HCEC 1CT (cell line): ENCODE results near the gene TMEM30A.

Source experiments
- DNase-seq: peaks from one replicate; pipeline ENCODE4 v3.0.0-alpha.2; 2017

Gene TMEM30A

DNA sequence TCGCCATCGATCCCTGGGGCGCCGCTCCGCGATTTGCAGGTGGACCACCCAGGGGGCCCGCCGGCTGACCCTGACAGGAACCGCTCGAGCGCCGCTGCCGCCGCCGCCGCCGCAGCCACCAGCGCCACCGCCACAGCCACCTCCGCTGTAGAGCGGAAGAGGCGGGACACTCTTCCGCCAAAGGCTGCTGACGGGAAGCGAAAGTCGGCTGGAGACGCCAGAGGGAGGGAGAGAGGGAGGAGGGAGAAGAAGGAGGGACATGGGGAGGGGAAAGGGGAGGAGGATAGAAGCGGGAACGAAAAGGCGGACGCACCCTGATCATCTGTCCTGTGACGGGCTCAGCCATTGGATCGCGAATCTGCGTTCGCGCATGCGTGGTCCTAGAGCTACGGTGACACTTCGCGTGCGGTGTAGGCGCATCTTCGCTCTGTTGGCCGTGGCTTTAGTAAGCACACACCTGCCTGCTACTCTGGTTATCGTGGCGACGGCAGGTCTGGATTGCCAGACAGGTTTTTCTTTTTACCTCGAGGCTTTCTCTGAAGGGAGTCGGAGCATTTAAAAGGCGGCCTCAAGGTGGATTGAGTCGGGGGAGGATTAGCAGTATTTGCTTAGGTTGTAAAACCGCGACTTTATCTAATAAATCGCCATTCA is at the start of gene TMEM30A:
TSS of gene TMEM30A (minus strand) at position 161 of the 651 bp plus-strand sequence. CDS start at position 7, 154 bp downstream.
- DNase-seq, result peak; percentile 99

GRCh38 chr6:75333676-75334200 is 49.1 kb upstream of the TMEM30A start:
- DNase-seq, result no peak

DNA sequence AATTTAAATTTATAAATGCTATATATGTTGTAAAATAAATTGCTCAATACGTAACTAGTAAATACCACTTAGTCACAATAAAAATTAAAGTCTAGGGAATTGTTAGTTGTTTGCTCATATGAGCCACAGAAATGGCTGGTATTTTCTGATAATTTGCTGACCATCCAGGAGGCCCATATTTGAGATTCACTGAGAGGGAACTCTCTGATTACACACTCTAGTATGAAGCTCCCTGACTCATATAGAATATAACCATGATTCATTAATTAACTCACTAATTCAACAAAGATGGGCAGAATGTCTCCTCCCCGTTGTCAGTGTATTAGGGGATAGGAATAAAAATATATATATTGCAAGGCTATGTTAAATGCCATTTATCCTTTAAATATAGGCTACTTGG is 46.6 kb upstream of the TMEM30A start:
- DNase-seq, result no peak

- DNase-seq, result no peak
Measured at GRCh38 chr6:75329703-75330102, 45.1 kb upstream of the TMEM30A start.

GRCh38 chr6:75327807-75328206 is 43.2 kb upstream of the TMEM30A start:
- DNase-seq, result no peak

DNA sequence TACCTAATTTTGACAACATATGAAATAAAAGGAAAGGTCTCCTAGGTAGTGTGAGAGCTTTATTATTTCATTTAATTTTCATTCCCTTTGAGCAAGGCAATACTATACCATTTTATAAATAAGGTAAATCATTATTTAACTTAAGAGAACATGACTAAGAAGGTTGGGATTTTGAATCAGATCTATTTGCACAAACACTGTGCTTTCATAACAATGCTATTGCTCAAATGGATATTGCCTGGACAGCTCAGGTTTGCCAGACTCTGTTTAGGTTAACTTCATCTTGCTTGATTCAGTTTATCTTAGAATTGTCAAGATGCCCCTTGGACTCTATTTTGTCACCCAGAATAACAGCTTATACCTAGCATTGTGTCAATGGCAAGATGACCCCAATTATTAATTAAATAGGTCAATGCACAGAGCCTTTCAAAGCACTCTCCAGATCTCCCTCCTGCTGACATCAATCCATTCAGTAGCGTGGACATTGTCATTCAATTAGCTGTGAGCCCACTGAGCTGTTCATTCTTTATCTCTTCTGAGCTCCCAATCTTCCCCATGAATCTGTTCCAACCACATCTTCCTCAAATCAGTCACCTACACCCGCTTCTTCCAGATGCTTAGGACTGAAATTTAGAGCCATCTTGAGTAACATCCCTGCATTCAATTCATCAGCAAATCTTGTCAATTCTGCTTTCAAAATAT is 42.1 kb upstream of the TMEM30A start:
- DNase-seq, result peak; percentile 20

DNA sequence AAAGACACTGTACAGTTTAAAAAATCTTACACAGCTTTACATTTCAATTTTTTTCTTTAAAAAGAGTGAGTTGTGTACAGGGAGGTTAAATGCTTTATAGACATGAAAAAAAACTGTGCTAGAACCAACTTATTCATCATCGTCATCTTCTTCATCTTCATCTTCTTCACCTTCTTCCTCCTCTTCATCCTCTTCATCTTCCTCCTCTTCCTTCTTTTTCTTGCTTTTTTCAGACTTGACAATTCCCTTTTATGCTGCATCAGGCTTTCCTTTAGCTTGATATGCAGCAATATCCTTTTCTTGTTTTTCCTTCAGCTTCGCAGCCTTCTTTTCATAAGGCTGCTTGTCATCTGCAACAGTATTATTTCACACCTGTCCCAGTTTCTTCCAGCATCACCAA is 34.3 kb upstream of the TMEM30A start:
- DNase-seq, result no peak

GRCh38 chr6:75317503-75318206 is 33.1 kb upstream of the TMEM30A start:
- peak; percentile 3 for DNase-seq

DNA sequence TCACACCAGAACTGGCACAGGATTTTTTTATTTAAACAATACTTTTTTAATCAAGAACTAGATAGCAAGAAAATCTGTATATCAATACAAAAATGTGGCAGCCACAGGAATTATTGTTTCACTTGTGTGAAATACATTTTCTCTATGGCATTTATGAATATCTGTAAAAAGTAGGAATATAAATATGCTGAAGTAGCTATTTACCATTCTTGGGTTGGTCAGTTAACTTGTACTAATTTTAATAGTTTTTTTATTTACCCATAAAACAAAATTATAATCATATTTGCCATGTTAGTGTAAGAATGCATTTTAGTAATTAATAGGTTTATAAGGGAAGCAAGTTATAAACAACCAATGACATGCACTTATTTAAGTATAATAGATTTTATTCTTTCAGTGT is 31.4 kb upstream of the TMEM30A start:
- no peak for DNase-seq

DNA sequence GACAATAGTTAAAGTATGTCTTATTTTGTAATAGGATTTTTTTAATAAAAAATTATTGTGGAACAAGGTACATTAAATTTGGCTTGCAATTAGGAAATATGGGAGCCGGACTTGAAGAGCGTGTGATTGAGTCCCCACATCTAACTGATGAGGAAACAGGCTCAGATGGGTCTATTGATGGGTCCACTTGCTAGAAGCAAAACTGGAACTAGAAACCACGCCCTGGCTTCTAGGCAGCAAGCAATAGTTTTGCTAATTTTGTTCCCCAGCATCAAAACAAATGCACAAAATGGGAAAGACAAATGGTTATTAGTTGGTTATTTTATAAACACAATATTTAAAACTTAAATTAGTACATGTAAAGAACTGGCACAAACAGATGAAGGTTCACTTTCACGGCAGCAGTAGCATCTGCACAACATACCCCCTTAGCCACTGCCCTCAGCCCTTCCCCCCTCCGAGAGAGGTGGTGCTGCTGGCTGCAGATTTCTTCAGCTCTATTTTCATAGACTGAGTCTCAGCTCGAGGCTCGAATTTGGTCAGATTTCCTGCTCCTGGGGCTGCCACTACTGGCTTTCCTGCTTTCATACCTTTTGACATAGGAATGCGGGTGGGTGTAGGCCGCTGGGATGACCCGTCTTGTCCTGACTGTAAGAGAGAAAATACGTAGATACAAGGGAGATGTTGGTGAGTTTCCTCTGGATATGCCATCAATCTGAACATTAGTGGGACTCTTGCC is 23.8 kb upstream of the TMEM30A start:
- DNase-seq, result no peak

DNA sequence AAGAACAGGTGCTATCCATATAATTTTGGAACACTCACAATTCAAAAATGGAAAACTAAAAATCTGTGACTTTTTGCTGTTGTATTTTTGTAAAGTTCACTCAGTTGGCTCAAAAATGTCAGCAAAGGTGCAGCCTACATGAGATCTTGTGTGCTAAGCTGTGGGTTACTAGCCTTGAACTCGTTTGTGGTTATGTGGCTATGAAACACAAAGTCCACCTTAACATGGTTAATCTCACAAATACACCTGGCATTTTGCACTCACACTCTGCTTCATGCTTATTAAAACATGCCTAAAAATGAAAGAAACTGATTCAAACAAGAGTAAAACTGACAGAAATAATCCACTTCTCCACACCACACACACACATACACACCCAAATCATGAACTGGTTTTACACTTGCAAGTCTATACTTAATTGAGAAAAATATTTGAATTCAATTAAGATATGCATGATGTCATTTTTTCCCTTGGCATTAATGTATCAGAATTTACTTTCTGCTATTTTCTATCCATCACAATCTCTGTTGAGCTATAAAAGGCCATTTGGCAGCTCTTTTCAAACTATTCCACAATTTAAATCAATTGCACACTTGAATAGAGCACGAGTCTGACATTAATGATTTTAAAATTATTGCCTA is 22.9 kb upstream of the TMEM30A start:
- DNase-seq, result no peak

DNA sequence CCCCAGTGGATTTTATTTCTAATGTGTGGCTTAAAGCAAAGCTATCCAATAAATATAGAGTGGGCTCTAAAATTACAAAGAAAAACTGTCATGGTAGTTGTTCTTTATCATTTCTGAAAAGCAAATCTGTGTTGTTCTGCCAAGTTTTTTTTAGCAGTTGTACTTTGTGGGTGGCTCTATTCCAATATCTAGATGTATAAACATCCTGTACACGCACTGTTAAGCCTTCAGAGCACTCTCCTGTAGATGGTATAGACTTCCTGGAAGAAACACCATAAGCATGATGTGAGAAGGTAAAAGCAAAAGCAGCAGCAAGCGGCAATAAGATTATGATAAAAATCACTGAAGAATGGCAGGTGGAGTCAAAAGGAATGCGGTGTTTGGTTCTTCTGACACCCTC is 21.5 kb upstream of the TMEM30A start:
- no peak for DNase-seq

DNA sequence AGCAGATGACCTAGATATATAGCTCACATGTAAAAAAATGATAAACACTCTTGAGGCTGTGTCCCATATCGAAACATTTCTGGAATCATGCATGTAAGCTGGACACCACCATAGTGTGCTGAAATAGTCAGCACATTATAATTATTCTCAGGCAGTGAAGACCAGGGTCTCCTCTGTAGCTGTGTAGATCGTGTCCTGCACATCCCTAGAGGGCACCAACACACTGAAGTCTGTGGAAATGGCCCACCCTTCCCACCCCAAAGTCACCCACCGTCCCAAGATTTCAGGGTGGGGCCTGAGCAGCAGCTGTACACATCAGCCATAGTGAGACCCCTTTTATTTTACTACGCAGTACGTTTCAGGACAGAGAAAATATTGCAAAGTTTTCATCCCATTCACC is 21.0 kb upstream of the TMEM30A start:
- DNase-seq, result no peak

- no peak for DNase-seq
Measured at GRCh38 chr6:75302280-75302679, 17.7 kb upstream of the TMEM30A start.

GRCh38 chr6:75301537-75301936 is 16.9 kb upstream of the TMEM30A start:
- DNase-seq, result no peak

DNA sequence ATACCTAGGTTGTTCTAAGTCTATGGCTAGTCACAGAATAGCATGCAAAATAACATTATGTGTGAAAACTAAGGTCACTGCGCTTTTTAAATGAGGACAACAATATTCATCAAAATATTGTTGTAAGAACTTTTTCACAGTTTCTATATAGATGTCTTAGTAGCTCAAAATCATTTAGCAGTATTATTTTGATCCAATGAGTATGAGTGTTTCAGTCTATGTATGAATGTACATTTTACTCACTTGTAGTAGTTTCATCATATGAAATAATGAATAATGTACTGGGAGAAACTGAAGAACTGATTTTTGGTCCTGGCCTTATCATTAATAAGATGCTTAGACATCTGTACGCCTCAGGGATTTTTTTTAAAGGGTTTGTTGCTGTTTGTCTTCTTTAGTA is 16.5 kb upstream of the TMEM30A start:
- DNase-seq, result no peak

- DNase-seq, result no peak
Measured at GRCh38 chr6:75300531-75300855, 15.9 kb upstream of the TMEM30A start.

GRCh38 chr6:75299801-75300530 is 15.4 kb upstream of the TMEM30A start:
- DNase-seq, result no peak

DNA sequence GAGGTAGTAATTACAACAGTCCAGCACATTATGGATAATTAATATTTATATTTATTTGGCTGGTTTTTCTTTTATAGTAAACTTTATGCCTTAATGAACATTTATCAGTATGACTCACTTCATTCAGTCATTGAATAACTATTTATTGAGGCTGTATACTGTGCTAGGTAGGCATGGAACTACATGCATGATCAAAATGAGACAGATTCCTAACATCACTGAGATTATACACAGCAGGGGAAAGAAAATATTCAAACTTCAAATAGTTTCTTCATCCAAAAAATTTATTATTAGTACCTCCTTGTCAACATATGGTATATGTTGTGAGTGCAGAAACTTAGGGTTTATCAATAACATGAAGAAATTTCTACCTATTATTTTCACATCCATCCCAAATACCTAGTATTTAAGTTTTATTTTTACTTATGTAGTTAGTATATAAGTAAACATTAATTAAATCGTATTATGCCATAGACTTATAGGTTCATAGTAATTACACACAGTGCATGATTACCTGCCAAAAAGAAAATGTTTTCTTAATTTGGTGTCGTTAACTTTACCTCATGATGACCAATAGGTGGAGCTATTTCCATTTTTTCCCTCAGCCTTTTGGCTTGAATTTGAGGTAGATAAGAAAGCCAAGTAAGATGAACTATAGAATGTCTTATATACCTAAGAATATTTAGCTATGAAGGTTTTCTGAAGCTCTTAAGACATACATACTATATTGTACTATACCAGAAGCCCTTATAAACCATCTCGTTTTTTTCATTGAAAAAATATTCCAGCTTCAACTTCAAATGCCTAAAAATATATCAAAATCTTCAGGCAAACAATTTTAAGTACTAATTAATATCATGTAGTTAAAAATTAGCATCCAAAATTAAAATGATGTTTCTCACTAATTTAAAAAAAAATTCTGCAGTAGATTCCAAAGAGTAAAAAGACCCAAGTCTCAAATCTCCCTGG is 12.5 kb upstream of the TMEM30A start:
- DNase-seq, result peak; percentile 46

GRCh38 chr6:75292555-75292954 is 8.0 kb upstream of the TMEM30A start:
- DNase-seq, result no peak

- no peak for DNase-seq
Measured at GRCh38 chr6:75291744-75292143, 7.2 kb upstream of the TMEM30A start.
